Smooth muscle cell (in vitro differentiated cells): ENCODE results near the gene TRIM14. TPM values are rescaled to one million over a fixed set of nuclear protein-coding genes. Genes with fewer than 3 reads are reported as not detected.

Experiments
- DNase-seq: peaks from one replicate; lab custom pipeline; 2025; ENCODE audit not compliant: unreplicated experiment; lab: John Stamatoyannopoulos, UW
- H2AFZ ChIP-seq: fragments of 200-600 bp; sonication (generic); 2 replicates; pipeline ENCODE4 v1.6.0; 2016; ENCODE audit warnings: antibody characterized with exemption, low read depth, mild to moderate bottlenecking
- H3F3A ChIP-seq: fragments of 200-600 bp; sonication (generic); 2 replicates; pipeline ENCODE4 v1.6.0; 2017; ENCODE audit warnings: antibody characterized with exemption, low read depth
- H3K27ac ChIP-seq: fragments of 200-600 bp; sonication (generic); 2 replicates; pipeline ENCODE4 v1.5.1; 2016; ENCODE audit warnings: low read depth, mild to moderate bottlenecking
- H3K27me3 ChIP-seq: fragments of 200-600 bp; sonication (generic); 2 replicates; pipeline ENCODE4 v1.6.1; 2016; ENCODE audit warnings: low read depth, mild to moderate bottlenecking
- H3K36me3 ChIP-seq: fragments of 200-600 bp; sonication (generic); 2 replicates; pipeline ENCODE4 v1.5.1; 2016; ENCODE audit warnings: low read depth
- H3K4me1 ChIP-seq: fragments of 200-600 bp; sonication (generic); 2 replicates; pipeline ENCODE4 v1.5.1; 2016; ENCODE audit warnings: low read depth
- H3K4me2 ChIP-seq: fragments of 200-600 bp; sonication (generic); 2 replicates; pipeline ENCODE4 v1.6.0; 2016; ENCODE audit warnings: mild to moderate bottlenecking
- H3K4me3 ChIP-seq: fragments of 200-600 bp; sonication (generic); 2 replicates; pipeline ENCODE4 v1.5.1; 2016; ENCODE audit warnings: mild to moderate bottlenecking
- H3K79me2 ChIP-seq: fragments of 200-600 bp; sonication (generic); 2 replicates; pipeline ENCODE4 v1.6.0; 2016; ENCODE audit warnings: low read depth, mild to moderate bottlenecking
- H3K9ac ChIP-seq: fragments of 200-600 bp; sonication (generic); 2 replicates; pipeline ENCODE4 v1.6.0; 2016; ENCODE audit warnings: low read depth
- H3K9me3 ChIP-seq: fragments of 200-600 bp; sonication (generic); replicated peaks from 2 replicates; pipeline ENCODE4 v1.5.1; 2016; ENCODE audit warnings: low read depth
- H4K20me1 ChIP-seq: fragments of 200-600 bp; sonication (generic); 2 replicates; pipeline ENCODE4 v1.6.0; 2016; ENCODE audit warnings: low read depth
- WGBS: methylation state at CpG from one replicate; pipeline ENCODE4 v1.1.7; 2016; ENCODE audit warnings: low lambda C conversion rate; 5-methylcytosine and 5-hydroxymethylcytosine counted together
- polyA plus RNA-seq: library from polyadenylated mRNA; unstranded; fragments of >200 nt; fragmentation: Nextera tagmentation; extraction: Ambion mirVana; gene quantifications from 2 replicates; pipeline ENCODE4 v1.2.1, GENCODE V29; 2016
- total RNA-seq: library from RNA; depleted of rRNA; stranded (reverse); fragments of >200 nt; gene quantifications from 2 replicates; pipeline ENCODE4 v1.2.3, GENCODE V29; 2014
- TF ChIP-seq, protein P1 (sequence below): fragments of 200-600 bp; sonication (generic); IDR thresholded peaks from 2 replicates; pipeline ENCODE4 v1.5.1; 2017; ENCODE audit warnings: borderline replicate concordance, mild to moderate bottlenecking, antibody characterized with exemption; ENCODE audit not compliant: insufficient read depth, poor library complexity, severe bottlenecking

The TRIM14 gene, protein sequence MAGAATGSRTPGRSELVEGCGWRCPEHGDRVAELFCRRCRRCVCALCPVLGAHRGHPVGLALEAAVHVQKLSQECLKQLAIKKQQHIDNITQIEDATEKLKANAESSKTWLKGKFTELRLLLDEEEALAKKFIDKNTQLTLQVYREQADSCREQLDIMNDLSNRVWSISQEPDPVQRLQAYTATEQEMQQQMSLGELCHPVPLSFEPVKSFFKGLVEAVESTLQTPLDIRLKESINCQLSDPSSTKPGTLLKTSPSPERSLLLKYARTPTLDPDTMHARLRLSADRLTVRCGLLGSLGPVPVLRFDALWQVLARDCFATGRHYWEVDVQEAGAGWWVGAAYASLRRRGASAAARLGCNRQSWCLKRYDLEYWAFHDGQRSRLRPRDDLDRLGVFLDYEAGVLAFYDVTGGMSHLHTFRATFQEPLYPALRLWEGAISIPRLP
- total RNA-seq = 0.40 and 1.2 TPM in 2 replicates
- 2.5 and 3.0 TPM in 2 replicates for polyA plus RNA-seq

DNA sequence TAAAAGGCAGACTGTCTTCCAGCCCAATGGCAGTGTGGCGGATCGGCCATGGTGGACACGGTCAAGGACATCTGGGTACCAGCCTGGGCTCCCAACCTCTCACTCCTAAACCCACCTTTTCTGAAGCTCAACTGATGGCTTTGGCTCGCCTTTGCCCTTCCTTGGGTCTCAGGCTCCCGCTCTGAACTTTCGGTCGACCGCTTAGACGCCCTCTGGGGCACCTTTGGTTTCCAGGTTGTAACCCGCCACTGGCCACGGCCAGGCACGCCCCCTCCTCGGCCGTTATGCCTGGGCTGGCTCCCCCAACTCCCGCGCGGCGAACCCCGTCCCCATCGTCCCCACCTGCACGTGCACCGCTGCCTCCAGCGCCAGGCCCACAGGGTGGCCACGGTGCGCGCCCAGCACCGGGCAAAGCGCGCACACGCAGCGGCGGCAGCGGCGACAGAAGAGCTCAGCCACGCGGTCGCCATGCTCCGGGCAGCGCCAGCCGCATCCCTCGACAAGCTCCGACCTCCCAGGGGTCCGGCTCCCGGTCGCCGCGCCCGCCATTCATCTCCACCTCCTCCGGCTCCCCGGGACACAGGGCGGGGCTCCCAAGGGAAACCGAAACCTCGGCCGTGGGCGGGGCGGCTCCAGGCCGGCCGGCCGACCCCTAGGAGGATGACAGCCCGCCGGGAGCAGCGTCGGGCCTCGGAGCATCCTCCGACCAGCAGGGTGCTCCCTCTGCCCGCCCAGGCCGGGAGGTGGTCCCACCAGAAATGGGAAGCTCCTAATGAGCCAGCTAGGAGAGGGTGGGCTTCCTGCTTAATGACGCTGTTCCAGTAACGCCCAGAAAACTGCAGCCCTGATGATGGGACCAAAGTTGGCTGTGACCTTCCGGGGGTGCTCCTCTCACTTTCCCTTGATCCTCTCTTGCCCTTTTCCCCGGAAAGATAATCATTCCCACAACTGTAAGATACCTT lies at the start of gene TRIM14:
Gene TRIM14 (minus strand): TSS at position 583 of the 962 bp plus-strand sequence. CDS start 34 bp downstream, at position 549.
- H3K27ac ChIP-seq = no peak within 1 kb of the TSS
- no peaks in the 10 kb centered on the region for H3K4me1 ChIP-seq

DNA sequence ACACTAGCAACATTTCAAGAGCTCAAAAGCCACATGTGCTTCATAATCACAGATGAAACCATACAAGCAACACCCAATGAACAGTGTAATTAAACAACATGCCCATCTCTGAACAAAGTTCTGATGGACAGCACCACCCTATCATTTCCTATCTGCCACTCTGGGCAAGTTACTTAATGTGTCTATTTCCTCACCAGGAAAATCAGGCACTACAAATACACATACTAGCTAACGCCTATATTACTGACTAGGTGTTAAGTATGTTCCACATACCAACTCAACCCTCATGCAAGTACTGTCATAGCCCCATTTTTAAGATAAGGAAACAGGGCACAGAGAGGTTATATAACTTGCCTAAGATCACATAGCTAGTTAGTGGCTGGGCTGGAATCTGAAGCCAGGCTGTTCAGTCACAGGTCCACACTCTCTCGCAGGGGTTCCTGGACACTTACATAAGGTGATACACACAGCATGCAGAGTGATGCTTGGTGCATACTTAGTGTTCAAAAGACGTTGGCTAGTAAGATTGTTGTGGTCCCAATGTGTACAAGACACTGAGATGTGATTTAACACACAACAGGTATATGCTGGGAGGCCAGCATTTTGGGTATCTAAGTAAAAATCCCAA lies 49.2 kb upstream of the TRIM14 start:
- peak overlapping the region; percentile 11 for H3K4me2 ChIP-seq
- H3K27ac ChIP-seq = no peak overlapping the region
- WGBS = 89% methylated on average over 3 of the region's 3 CpGs
- H2AFZ ChIP-seq = no peak overlapping the region
- no peaks in the 10 kb centered on the region for H3K9me3 ChIP-seq
- no peaks in the 10 kb centered on the region for H3K36me3 ChIP-seq
- H4K20me1 ChIP-seq = no peaks in the 10 kb centered on the region
- no peaks in the 10 kb centered on the region for H3F3A ChIP-seq
- no peak overlapping the region for H3K4me3 ChIP-seq
- DNase-seq = no peak
- H3K79me2 ChIP-seq = no peaks in the 10 kb centered on the region
- H3K4me1 ChIP-seq = peaks cover 13% of the 10 kb centered on the region
- no peak overlapping the region for H3K9ac ChIP-seq
- TF ChIP-seq, protein P1, sequence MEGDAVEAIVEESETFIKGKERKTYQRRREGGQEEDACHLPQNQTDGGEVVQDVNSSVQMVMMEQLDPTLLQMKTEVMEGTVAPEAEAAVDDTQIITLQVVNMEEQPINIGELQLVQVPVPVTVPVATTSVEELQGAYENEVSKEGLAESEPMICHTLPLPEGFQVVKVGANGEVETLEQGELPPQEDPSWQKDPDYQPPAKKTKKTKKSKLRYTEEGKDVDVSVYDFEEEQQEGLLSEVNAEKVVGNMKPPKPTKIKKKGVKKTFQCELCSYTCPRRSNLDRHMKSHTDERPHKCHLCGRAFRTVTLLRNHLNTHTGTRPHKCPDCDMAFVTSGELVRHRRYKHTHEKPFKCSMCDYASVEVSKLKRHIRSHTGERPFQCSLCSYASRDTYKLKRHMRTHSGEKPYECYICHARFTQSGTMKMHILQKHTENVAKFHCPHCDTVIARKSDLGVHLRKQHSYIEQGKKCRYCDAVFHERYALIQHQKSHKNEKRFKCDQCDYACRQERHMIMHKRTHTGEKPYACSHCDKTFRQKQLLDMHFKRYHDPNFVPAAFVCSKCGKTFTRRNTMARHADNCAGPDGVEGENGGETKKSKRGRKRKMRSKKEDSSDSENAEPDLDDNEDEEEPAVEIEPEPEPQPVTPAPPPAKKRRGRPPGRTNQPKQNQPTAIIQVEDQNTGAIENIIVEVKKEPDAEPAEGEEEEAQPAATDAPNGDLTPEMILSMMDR = no peak
- H3K27me3 ChIP-seq = no peaks in the 10 kb centered on the region

More for the DNA sequence above, at the start of gene TRIM14:
- peak within 1 kb of the TSS; percentile 93 for H2AFZ ChIP-seq
- no peaks in the 10 kb centered on the region for H4K20me1 ChIP-seq
- no peak within 1 kb of the TSS for H3K9ac ChIP-seq
- peak; percentile 24 for DNase-seq
- no peaks in the 10 kb centered on the region for H3F3A ChIP-seq
- H3K36me3 ChIP-seq = no peaks in the 10 kb centered on the region
- no peaks in the 10 kb centered on the region for H3K9me3 ChIP-seq
- peak within 1 kb of the TSS; percentile 92 for H3K4me2 ChIP-seq
- WGBS = 8% methylated on average over 67 of the region's 71 CpGs
- TF ChIP-seq, protein P1 = no peak
- H3K79me2 ChIP-seq = no peaks in the 10 kb centered on the region
- peak within 1 kb of the TSS; percentile 80 for H3K4me3 ChIP-seq
- H3K27me3 ChIP-seq = no peaks in the 10 kb centered on the region

DNA sequence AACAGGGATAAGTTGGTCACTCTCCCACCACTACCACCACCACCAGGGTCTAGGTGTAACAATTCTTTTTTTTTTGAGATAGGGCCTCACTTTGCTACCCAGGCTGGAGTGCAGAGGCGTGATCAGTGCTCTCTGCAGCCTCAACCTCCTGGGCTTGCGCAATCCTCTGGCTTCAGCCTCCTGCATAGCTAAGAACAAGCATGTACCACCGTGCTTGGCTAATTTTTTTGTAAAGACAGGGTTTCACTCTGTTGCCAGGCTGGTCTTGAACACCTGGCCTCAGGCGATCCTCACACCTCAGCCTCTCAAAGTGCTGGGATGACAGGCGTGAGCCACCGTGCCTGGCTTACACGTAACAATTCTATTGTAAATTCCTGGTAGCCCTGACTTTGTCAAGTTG lies 45.9 kb upstream of the TRIM14 start:
- H3K4me1 ChIP-seq = peaks cover 13% of the 10 kb centered on the region
- no peak for DNase-seq
- no peaks in the 10 kb centered on the region for H3K9me3 ChIP-seq
- H4K20me1 ChIP-seq = no peaks in the 10 kb centered on the region
- TF ChIP-seq, protein P1 = no peak
- no peaks in the 10 kb centered on the region for H3F3A ChIP-seq
- H3K4me3 ChIP-seq = no peak overlapping the region
- H2AFZ ChIP-seq = no peak overlapping the region
- no peaks in the 10 kb centered on the region for H3K27me3 ChIP-seq
- H3K27ac ChIP-seq = no peak overlapping the region
- no peak overlapping the region for H3K4me2 ChIP-seq
- WGBS = 77% methylated on average over 7 of the region's 7 CpGs
- no peaks in the 10 kb centered on the region for H3K79me2 ChIP-seq
- H3K36me3 ChIP-seq = no peaks in the 10 kb centered on the region
- H3K9ac ChIP-seq = no peak overlapping the region
